ENCODE measurements around the gene SMURF1. TPM values are rescaled to one million over a fixed set of nuclear protein-coding genes. Genes with fewer than 3 reads are reported as not detected.

SMURF1 gene
- total and polyA plus RNA-seq, 2 of the 4 experiments (the other 2 are of a cell fraction): 13.4 to 20.3 TPM

GRCh38 chr7:99003419-99003818 is 140.5 kb downstream of the SMURF1 start:
- Histone ChIP-seq H3K4me3 (ENCODE audit: insufficient read depth, low read depth, low read length) (no peak overlapping the region), H3K27ac (ENCODE audit: insufficient read depth, low read length) (no peak overlapping the region), H3K4ac (ENCODE audit: low read depth, low read length) (no peak overlapping the region), H3K9me3 (ENCODE audit: control insufficient read depth, insufficient read depth, low read length) (no peaks in the 10 kb centered on the region), H2AK5ac (ENCODE audit: low read depth, low read length) (no peak overlapping the region), H2BK120ac (ENCODE audit: low read depth, low read length) (no peak overlapping the region), H3K14ac (replicated peaks; ENCODE audit: low read depth, low read length) (no peak overlapping the region), H4K20me1 (ENCODE audit: insufficient read depth, low read length) (0 out of 2 replicates have a peak, but pooled peaks cover 2% of the 10 kb centered on the region), H2AFZ (replicated peaks; ENCODE audit: low read length, poor library complexity) (no peak overlapping the region), H3K23ac (ENCODE audit: low read depth, low read length) (no peak overlapping the region), H3K56ac (ENCODE audit: extremely low read depth, insufficient read depth, low read length) (no peak overlapping the region), H3K4me2 (ENCODE audit: low read depth, low read length) (no peak overlapping the region), H4K91ac (ENCODE audit: insufficient read depth, low read depth, low read length) (no peak overlapping the region), H3K18ac (ENCODE audit: low read depth, low read length) (no peak overlapping the region), H2BK20ac (ENCODE audit: low read depth, low read length) (no peak overlapping the region), H3K9me1 (ENCODE audit: insufficient read depth, low read length) (peaks cover 3% of the 10 kb centered on the region; the same call in 1 of the 2 replicates), H2BK5ac (ENCODE audit: low read depth, low read length, poor library complexity, severe bottlenecking) (no peak overlapping the region), H3K36me3 (ENCODE audit: control insufficient read depth, insufficient read depth, low read length) (peaks cover 78% of the 10 kb centered on the region), H2AK9ac (replicated peaks; ENCODE audit: low read depth, low read length, poor library complexity) (no peak overlapping the region), H3K27me3 (ENCODE audit: control insufficient read depth, insufficient read depth, low read length) (no peaks in the 10 kb centered on the region), H4K5ac (ENCODE audit: low read depth, low read length) (no peak overlapping the region), H3K79me1 (ENCODE audit: low read depth in 1 of 2, low read length in 2 of 2) (peaks cover 2 to 6% of the 10 kb centered on the region in 2 experiments; a peak in 2 of 4 replicates), H3K4me1 (ENCODE audit: control insufficient read depth, insufficient read depth, low read length) (no peaks in the 10 kb centered on the region), H2BK15ac (ENCODE audit: low read depth, low read length) (no peak overlapping the region), H4K8ac (ENCODE audit: low read depth in 2 of 2, low read length in 2 of 2) (no peak overlapping the region), H3K9ac (ENCODE audit: low read depth, low read length) (no peak overlapping the region)
- WGBS, 2 experiments (ENCODE audit: extremely low coverage in 2 of 2, insufficient read length in 1 of 2): 95% methylated on average over 4 of the region's 15 CpGs; no CpG with 5 or more reads in 1 of the 2 experiments
- in situ Hi-C loops (cut with MboI; ENCODE audit: low sequenced_read_pairs) (no loop called here), dilution Hi-C loops (cut with HindIII; ENCODE audit: low sequenced_read_pairs, unreplicated experiment) (no loop called here), intact Hi-C loops (cut with micrococcal nuclease) (no loop called here)
- POLR2A ChIA-PET (ENCODE audit: unreplicated experiment): no interaction called here
- ATAC-seq (ENCODE audit: low read depth) (no peak), DNase-seq (no peak)
- TF ChIP-seq, protein P1, sequence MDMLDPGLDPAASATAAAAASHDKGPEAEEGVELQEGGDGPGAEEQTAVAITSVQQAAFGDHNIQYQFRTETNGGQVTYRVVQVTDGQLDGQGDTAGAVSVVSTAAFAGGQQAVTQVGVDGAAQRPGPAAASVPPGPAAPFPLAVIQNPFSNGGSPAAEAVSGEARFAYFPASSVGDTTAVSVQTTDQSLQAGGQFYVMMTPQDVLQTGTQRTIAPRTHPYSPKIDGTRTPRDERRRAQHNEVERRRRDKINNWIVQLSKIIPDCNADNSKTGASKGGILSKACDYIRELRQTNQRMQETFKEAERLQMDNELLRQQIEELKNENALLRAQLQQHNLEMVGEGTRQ (IDR thresholded peaks at IDR 0.05; ENCODE audit: low read depth, low read length): no peak
- no peak for TF ChIP-seq NFE2L2 (IDR thresholded peaks at IDR 0.05; ENCODE audit: low read depth, low read length)
- no peak for TF ChIP-seq BHLHE40 (IDR thresholded peaks at IDR 0.05; ENCODE audit: low read depth, low read length)
- BruUV-seq (replicated peaks): no TSS peak
- CTCF ChIA-PET: no interaction called here
